Measurements from ENCODE around the gene MYT1.

MYT1 gene

GRCh38 chr20:64257107-64257757 is 93.0 kb downstream of the MYT1 start:
- Histone ChIP-seq H3K27ac (ENCODE audit: poor library complexity, severe bottlenecking) (no peak overlapping the region), H3K36me3 (ENCODE audit: low read depth) (no peaks in the 10 kb centered on the region), H3K4me1 (ENCODE audit: insufficient read depth, poor library complexity, severe bottlenecking) (peaks cover 4% of the 10 kb centered on the region), H3K27me3 (ENCODE audit: insufficient read depth, poor library complexity, severe bottlenecking) (no peaks in the 10 kb centered on the region), H3K9me3 (ENCODE audit: severe bottlenecking) (no peaks in the 10 kb centered on the region), H3K4me3 (ENCODE audit: severe bottlenecking) (no peak overlapping the region)
- no peak for DNase-seq (ENCODE audit: low spot score)
- ATAC-seq (ENCODE audit: low read depth): no peak
- TF ChIP-seq CTCF (IDR thresholded peaks at IDR 0.05; ENCODE audit: poor library complexity, severe bottlenecking): no peak

GRCh38 chr20:64258071-64258823 is 94.0 kb downstream of the MYT1 start:
- DNase-seq (ENCODE audit: low spot score) (no peak), ATAC-seq (ENCODE audit: low read depth) (no peak)
- Histone ChIP-seq H3K4me1 (ENCODE audit: insufficient read depth, poor library complexity, severe bottlenecking) (peaks cover 4% of the 10 kb centered on the region), H3K27me3 (ENCODE audit: insufficient read depth, poor library complexity, severe bottlenecking) (no peaks in the 10 kb centered on the region), H3K36me3 (ENCODE audit: low read depth) (no peaks in the 10 kb centered on the region), H3K27ac (ENCODE audit: poor library complexity, severe bottlenecking) (no peak overlapping the region), H3K4me3 (ENCODE audit: severe bottlenecking) (no peak overlapping the region), H3K9me3 (ENCODE audit: severe bottlenecking) (no peaks in the 10 kb centered on the region)
- TF ChIP-seq CTCF (IDR thresholded peaks at IDR 0.05; ENCODE audit: poor library complexity, severe bottlenecking): no peak

GRCh38 chr20:64260239-64260638 is 96.0 kb downstream of the MYT1 start:
- H3K27ac ChIP-seq (ENCODE audit: poor library complexity, severe bottlenecking): no peak overlapping the region
- no peak for TF ChIP-seq CTCF (IDR thresholded peaks at IDR 0.05; ENCODE audit: poor library complexity, severe bottlenecking)
- H3K27me3 ChIP-seq (ENCODE audit: insufficient read depth, poor library complexity, severe bottlenecking): no peaks in the 10 kb centered on the region
- no peaks in the 10 kb centered on the region for H3K9me3 ChIP-seq (ENCODE audit: severe bottlenecking)
- DNase-seq (ENCODE audit: low spot score): no peak
- H3K4me3 ChIP-seq (ENCODE audit: severe bottlenecking): no peak overlapping the region
- no peak for ATAC-seq (ENCODE audit: low read depth)
- peaks cover 6% of the 10 kb centered on the region; the same call in 1 of the 2 replicates for H3K36me3 ChIP-seq (ENCODE audit: low read depth)
- H3K4me1 ChIP-seq (ENCODE audit: insufficient read depth, poor library complexity, severe bottlenecking): peaks cover 4% of the 10 kb centered on the region

- ATAC-seq (ENCODE audit: low read depth) (no peak), DNase-seq (ENCODE audit: low spot score) (no peak)
- peaks cover 11% of the 10 kb centered on the region for H3K36me3 ChIP-seq (ENCODE audit: low read depth)
- H3K4me3 ChIP-seq (ENCODE audit: severe bottlenecking): no peak overlapping the region
- H3K27ac ChIP-seq (ENCODE audit: poor library complexity, severe bottlenecking): no peak overlapping the region
- TF ChIP-seq CTCF (IDR thresholded peaks at IDR 0.05; ENCODE audit: poor library complexity, severe bottlenecking): no peak
- H3K27me3 ChIP-seq (ENCODE audit: insufficient read depth, poor library complexity, severe bottlenecking): no peaks in the 10 kb centered on the region
- H3K9me3 ChIP-seq (ENCODE audit: severe bottlenecking): no peaks in the 10 kb centered on the region
- peaks cover 4% of the 10 kb centered on the region for H3K4me1 ChIP-seq (ENCODE audit: insufficient read depth, poor library complexity, severe bottlenecking)
These were observed 96.9 kb downstream of the MYT1 start for GRCh38 chr20:64261138-64261537.

GRCh38 chr20:64264091-64264490 is 99.8 kb downstream of the MYT1 start:
- peaks cover 22% of the 10 kb centered on the region for H3K36me3 ChIP-seq (ENCODE audit: low read depth)
- no peak for DNase-seq (ENCODE audit: low spot score)

More at GRCh38 chr20:64264091-64264490, 99.8 kb downstream of the MYT1 start:
- Histone ChIP-seq H3K4me1 (ENCODE audit: insufficient read depth, poor library complexity, severe bottlenecking) (no peaks in the 10 kb centered on the region), H3K9me3 (ENCODE audit: severe bottlenecking) (no peaks in the 10 kb centered on the region), H3K4me3 (ENCODE audit: severe bottlenecking) (no peak overlapping the region), H3K27ac (ENCODE audit: poor library complexity, severe bottlenecking) (no peak overlapping the region), H3K27me3 (ENCODE audit: insufficient read depth, poor library complexity, severe bottlenecking) (no peaks in the 10 kb centered on the region)
- no peak for TF ChIP-seq CTCF (IDR thresholded peaks at IDR 0.05; ENCODE audit: poor library complexity, severe bottlenecking)
- ATAC-seq (ENCODE audit: low read depth): 0 out of 3 replicates have a peak, but pooled peaks have one; percentile 15

All from RWPE2 (cell line).